Measurements from ENCODE around the gene TBC1D16.

GRCh38 chr17:80027043-80027435 lies 8.6 kb downstream of the TBC1D16 start:
- TF ChIP-seq POLR2A (IDR thresholded peaks at IDR 0.05; ENCODE audit: low read depth, low read length): no peak
- no peak for TF ChIP-seq TAF1 (IDR thresholded peaks at IDR 0.05; ENCODE audit: borderline replicate concordance, low read depth, low read length)

Measured in GM12892 (cell line).